NB4 (cell line): ENCODE measurements around the gene FBXO4.

ENCODE experiments used
- DNase-seq: peaks from one replicate; pipeline ENCODE4 v3.0.0; 2010; ENCODE audit warnings: low read depth
- H3K4me3 ChIP-seq: one replicate; pipeline ENCODE4 v1.5.1; 2011; ENCODE audit warnings: mild to moderate bottlenecking, low read depth, low read length, moderate library complexity
- MYC ChIP-seq: IDR thresholded peaks from 2 replicates; pipeline ENCODE4 v1.6.1; 2011; ENCODE audit warnings: low read depth, low read length
- POLR2A ChIP-seq: IDR thresholded peaks from 2 replicates; pipeline ENCODE4 v1.6.1; 2011; ENCODE audit warnings: mild to moderate bottlenecking; ENCODE audit not compliant: insufficient read length; ENCODE audit errors: extremely low read depth
- TF ChIP-seq, protein P1 (sequence below): IDR thresholded peaks from 2 replicates; pipeline ENCODE4 v1.6.1; 2011; ENCODE audit warnings: low read depth, low read length
- TF ChIP-seq, protein P2 (sequence below): IDR thresholded peaks from one replicate; pipeline ENCODE4 v1.5.1; 2012; ENCODE audit warnings: low read depth, low read length

The FBXO4 gene

DNA sequence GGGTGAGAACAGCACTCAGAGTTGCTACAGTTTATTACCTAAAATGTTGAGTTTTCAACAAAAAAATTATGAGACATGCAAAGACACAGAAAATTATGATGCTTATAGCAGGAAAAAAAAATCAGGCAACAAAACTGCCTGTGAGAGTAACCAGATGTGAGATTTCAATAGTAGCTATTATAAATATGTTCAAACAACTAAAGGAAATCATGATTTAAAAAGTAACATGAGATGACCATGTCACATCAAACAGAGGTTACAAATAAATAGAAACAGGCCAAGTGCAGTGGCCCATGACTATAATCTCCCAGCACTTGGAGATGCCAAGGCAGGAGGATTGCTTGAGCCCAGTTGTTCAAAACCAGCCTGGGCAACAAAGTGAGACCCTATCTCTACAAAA, 33.0 kb upstream of the FBXO4 start:
- TF ChIP-seq, protein P1, sequence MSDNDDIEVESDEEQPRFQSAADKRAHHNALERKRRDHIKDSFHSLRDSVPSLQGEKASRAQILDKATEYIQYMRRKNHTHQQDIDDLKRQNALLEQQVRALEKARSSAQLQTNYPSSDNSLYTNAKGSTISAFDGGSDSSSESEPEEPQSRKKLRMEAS = no peak
- TF ChIP-seq MYC (no peak), POLR2A (no peak)
- TF ChIP-seq, protein P2, sequence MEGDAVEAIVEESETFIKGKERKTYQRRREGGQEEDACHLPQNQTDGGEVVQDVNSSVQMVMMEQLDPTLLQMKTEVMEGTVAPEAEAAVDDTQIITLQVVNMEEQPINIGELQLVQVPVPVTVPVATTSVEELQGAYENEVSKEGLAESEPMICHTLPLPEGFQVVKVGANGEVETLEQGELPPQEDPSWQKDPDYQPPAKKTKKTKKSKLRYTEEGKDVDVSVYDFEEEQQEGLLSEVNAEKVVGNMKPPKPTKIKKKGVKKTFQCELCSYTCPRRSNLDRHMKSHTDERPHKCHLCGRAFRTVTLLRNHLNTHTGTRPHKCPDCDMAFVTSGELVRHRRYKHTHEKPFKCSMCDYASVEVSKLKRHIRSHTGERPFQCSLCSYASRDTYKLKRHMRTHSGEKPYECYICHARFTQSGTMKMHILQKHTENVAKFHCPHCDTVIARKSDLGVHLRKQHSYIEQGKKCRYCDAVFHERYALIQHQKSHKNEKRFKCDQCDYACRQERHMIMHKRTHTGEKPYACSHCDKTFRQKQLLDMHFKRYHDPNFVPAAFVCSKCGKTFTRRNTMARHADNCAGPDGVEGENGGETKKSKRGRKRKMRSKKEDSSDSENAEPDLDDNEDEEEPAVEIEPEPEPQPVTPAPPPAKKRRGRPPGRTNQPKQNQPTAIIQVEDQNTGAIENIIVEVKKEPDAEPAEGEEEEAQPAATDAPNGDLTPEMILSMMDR = no peak
- H3K4me3 ChIP-seq = no peak overlapping the region
- DNase-seq = no peak

DNA sequence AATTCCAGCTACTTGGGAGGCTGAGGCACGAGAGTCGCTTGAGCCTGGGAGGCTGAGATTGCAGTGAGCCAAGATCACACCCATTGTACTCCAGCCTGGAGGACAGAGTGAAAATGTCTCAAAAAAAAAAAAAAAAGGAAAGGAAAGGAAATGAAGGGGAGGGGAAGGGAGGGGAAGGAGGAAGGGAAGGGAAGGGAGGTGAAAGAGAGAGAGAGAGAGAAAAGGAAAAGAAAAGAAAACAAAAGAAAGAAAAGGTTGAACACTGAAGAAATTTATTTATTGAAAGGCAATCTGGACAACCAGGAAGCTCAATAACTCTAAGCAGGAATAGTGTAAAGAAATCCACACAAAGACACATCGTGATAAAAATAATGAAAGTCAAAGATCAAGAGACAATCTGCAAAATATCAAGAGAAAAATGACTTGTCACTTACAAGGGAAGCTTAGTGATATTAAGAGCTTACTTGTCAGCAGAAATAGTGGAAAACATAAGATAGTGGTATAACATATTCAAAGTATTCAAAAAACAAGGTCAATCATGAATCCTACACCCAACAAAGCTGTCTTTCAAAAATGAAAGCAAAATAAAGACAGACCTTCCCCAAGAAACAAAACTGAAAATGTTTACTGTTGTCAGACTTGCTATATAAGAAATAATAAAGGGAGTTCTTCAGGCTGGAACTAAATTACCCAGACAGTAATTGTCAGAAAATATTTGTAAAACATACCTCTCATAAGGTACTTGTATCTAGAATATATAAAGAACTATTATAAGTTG, 31.8 kb upstream of the FBXO4 start:
- no peak for DNase-seq
- H3K4me3 ChIP-seq = no peak overlapping the region

DNA sequence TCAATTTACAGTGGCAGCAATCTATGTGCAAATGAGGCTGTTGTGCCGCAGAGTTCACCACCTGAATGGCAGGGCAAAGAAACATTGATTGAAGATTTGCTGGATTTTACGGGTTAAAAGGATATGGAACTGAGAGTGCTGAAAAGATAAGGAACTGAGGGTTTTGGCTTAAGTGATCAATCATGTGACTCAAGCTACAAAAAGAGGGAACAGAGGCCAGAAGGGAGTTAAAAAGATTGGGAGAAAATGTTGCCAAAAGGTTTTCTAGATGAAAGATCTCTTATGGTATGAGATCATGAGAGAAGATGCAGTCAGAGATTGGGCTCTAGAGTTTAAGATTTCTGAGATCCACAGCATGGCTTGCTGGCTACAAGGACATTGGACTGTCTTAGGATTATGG, 28.9 kb upstream of the FBXO4 start:
- DNase-seq = no peak
- H3K4me3 ChIP-seq = no peak overlapping the region
- TF ChIP-seq MYC (no peak), POLR2A (no peak)
- TF ChIP-seq, protein P2 = no peak
- TF ChIP-seq, protein P1 = no peak

More for the DNA sequence above, 31.8 kb upstream of the FBXO4 start:
- TF ChIP-seq, protein P1 = no peak
- TF ChIP-seq POLR2A (no peak), MYC (no peak)
- TF ChIP-seq, protein P2 = no peak

DNA sequence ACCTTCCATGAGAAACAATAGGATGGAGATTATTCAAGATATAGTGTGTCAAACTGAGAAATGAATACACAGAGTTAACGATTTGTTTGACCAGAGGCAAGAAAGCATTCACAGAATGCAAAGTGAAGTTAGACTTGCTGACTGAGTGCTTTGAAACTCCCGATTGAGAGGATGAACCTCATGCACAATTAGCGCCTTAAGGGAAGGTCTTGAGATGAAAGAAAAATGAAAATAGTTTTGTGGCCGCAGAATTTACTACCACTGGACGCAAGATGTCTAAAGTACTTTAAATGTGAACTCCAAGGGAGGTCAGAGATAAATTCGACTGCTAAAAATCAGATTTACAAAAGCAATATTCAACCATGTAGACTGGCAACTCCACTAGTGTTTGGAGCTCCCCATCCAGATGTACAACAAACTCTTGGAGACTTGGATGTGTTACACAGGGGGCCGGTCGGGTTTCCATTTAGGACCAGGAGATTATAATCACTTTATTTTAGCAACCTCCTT, 21.6 kb upstream of the FBXO4 start:
- peak overlapping the region; percentile 89 for H3K4me3 ChIP-seq
- DNase-seq = no peak
- TF ChIP-seq POLR2A = no peak
- TF ChIP-seq, protein P1 = no peak
- TF ChIP-seq, protein P2 = no peak
- TF ChIP-seq MYC = no peak

DNA sequence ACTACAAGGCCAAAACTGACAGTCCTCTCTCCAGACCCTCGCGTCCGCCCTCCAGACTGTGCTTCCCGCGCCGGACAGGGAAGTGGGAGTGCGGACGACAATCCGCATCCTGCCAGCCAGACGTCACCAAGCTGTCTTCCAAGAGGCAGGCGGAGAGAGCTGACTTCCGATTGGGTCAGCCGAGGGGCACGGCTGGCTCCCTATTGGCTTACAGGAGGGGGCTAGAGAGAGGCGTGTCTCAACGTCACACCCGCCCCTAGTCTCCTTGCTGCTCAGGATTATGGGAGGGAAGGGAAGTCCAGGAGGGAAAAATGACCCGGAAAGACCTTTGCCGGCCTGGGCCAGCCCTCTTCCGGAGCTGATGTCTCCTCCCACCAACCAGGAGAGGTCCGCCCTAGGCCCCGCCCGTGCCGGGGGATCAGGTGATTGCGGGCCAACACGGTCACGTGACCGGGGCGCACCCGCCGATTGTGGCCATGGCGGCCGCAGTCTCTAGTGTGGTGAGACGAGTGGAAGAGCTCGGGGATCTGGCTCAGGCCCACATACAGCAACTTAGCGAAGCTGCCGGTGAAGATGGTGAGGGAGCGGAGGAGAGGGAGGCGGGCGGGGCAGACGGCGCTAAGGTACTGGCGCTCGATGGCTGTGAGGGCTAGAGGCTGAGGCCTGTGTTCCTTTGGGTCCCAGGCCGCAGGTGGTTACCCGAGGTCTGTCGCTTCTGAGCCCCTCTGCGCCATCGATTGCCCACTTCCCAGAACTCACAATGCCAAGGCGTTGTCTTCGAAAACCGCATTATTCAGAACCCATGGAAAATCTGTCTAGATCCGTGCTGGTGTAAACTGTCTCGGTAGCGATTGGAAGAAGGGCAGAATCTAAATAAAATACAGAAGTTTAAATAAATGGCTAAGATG, 20.9 kb upstream of the FBXO4 start, which contains the start of gene RIMOC1:
Gene RIMOC1, plus strand, starts transcription at position 453 of the 908 bp plus-strand sequence. Its CDS starts 24 bp downstream, at position 477.
- peak; percentile 99 for DNase-seq
- TF ChIP-seq, protein P1 = peak; percentile 95
- peak; percentile 86 for TF ChIP-seq POLR2A
- TF ChIP-seq, protein P2 = no peak
- peak; percentile 83 for TF ChIP-seq MYC
- H3K4me3 ChIP-seq = peak within 1 kb of the TSS; percentile 89
